BE2C (cell line): ENCODE measurements around the gene VOPP1.

Experiments used
- DNase-seq: peaks from one replicate; pipeline ENCODE4 v3.0.0-alpha.2; 2020
- H3K27me3 ChIP-seq: fragments of 250-450 bp; sonication (Bioruptor Pico); 2 replicates; pipeline ENCODE4 v1.5.1; 2020; ENCODE audit warnings: mild to moderate bottlenecking
- H3K36me3 ChIP-seq: fragments of 250-450 bp; sonication (Bioruptor Pico); 2 replicates; pipeline ENCODE4 v1.5.1; 2020; ENCODE audit warnings: mild to moderate bottlenecking
- H3K4me1 ChIP-seq: fragments of 250-450 bp; sonication (Bioruptor Pico); 2 replicates; pipeline ENCODE4 v1.5.1; 2020
- H3K4me3 ChIP-seq: 2 replicates; pipeline ENCODE4 v1.5.1; 2011; ENCODE audit warnings: low read depth, low read length
- H3K9me3 ChIP-seq: fragments of 250-450 bp; sonication (Bioruptor Pico); 2 replicates; pipeline ENCODE4 v1.5.1; 2020
- TF ChIP-seq, protein P1 (sequence below): IDR thresholded peaks from 2 replicates; pipeline ENCODE4 v1.5.1; 2012; ENCODE audit warnings: mild to moderate bottlenecking, low read depth, low read length

Gene VOPP1

DNA sequence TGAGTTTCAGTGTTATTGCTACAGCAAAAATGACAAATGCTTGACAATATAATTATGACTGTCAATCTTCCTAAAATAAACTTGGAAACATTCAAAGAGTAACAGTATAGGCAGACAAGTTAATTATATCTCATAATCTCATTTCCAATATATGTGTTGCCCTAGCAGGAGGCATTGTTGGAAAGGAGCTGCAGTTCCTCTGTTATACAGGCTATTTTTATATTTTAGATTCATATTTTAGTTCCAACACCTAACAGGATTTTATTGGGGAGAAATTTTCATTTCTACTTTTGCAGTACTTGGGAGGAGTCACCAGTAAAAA is 19.3 kb downstream of the VOPP1 start:
- TF ChIP-seq, protein P1, sequence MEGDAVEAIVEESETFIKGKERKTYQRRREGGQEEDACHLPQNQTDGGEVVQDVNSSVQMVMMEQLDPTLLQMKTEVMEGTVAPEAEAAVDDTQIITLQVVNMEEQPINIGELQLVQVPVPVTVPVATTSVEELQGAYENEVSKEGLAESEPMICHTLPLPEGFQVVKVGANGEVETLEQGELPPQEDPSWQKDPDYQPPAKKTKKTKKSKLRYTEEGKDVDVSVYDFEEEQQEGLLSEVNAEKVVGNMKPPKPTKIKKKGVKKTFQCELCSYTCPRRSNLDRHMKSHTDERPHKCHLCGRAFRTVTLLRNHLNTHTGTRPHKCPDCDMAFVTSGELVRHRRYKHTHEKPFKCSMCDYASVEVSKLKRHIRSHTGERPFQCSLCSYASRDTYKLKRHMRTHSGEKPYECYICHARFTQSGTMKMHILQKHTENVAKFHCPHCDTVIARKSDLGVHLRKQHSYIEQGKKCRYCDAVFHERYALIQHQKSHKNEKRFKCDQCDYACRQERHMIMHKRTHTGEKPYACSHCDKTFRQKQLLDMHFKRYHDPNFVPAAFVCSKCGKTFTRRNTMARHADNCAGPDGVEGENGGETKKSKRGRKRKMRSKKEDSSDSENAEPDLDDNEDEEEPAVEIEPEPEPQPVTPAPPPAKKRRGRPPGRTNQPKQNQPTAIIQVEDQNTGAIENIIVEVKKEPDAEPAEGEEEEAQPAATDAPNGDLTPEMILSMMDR = no peak
- Histone ChIP-seq H3K27me3 (no peaks in the 10 kb centered on the region), H3K4me1 (peaks cover 25% of the 10 kb centered on the region), H3K36me3 (no peaks in the 10 kb centered on the region), H3K9me3 (no peaks in the 10 kb centered on the region), H3K4me3 (no peak overlapping the region)
- DNase-seq = no peak

DNA sequence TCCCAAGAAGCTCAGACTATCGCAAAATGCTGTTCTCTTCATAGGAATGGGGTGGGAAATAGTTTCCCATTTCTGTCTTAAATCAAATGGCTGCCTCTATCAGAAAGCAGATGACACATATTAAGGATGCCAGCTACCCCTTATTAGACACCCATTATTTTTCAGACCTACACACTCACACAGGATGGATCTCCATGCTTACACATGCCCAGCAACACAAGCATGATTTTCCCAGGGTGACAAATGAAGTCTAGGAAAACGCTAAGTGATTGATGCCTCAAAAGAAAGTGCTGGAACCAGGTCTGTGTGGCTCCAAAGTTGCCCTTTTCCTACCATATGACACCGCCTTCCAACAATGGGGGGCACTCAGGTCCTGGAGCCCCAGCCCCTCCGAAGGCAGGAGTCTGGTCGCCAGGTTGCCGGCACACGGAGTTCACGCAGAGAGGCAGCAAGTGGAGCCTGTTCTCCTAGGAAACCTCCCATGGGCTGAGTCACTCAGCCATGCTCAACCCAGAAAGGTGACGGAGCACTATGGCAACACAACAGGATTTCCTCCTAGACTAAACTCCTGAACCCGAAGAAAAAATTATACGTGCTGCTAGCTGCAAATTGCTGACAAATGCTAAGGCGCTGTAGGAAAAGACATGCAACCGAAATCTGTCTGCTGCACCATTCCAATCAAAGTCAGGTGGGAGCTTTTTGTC is 19.8 kb downstream of the VOPP1 start:
- Histone ChIP-seq H3K36me3 (no peaks in the 10 kb centered on the region), H3K4me3 (no peak overlapping the region), H3K4me1 (peaks cover 25% of the 10 kb centered on the region), H3K9me3 (no peaks in the 10 kb centered on the region), H3K27me3 (no peaks in the 10 kb centered on the region)
- DNase-seq = peak; percentile 36
- TF ChIP-seq, protein P1 = no peak

DNA sequence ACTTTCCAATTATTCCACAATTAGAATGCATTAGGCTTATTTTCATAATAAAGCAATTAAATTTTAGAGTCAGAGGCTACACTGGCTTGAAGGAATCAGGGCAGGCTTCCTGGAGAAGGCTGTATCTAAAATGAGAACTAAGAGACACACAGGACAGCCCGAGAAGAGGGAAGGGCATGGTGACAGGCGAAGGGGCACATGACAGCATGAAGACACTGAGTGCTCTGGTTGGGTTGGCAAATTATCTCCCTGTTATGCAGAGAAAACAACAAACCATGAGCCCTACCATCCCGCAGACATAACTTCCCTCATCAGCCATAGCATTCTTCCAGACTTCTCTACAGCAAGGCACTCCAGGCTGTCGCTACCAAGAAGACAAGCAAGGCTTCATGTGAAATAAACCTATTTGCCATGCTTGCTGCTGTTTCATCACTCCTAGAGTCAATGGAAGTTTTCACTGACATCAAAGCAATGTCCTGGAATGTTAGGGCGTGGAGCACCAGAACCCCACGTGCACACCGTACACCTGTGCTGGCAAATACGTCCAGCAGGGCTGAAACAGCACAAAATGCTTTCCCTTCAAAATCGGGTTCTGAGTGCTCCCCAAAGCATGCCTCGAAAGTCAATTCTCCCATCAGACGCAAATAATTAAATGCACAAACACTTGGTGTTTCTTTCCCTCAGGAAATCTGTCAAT is 21.3 kb downstream of the VOPP1 start:
- no peak for DNase-seq
- Histone ChIP-seq H3K4me1 (peaks cover 40% of the 10 kb centered on the region), H3K4me3 (no peak overlapping the region), H3K9me3 (0 out of 2 replicates have a peak, but pooled peaks cover 2% of the 10 kb centered on the region), H3K27me3 (no peaks in the 10 kb centered on the region), H3K36me3 (no peaks in the 10 kb centered on the region)
- TF ChIP-seq, protein P1 = no peak

DNA sequence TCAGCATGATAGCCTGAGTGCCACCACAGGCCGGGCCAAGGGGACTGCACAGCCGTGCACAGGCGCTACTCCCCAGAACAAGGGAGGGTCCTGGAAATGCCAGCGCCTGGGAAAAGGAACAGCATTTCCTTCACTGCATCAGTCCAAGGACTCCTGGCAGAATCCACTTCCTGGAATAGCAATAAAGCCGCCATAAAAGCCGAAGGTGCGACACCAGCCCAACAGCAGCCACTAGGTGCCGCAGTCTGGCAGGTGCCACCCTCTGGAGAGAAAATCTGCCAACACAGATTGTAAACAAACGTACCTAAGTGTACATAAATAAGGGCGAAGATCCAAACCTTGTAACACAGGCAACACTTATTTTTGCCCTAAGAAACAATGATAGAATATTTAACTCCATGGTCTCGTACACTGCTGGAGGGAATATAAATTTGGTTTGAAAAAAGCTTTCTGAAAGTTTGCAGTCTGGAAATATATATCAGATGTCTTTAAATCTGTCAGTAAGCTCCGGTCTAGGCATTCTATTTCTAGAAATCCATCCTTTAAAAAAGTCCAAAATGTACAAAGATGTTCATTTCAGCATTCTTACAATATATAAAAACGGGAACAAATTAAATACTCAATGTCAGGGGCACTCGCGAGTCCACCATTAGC is 22.2 kb downstream of the VOPP1 start:
- Histone ChIP-seq H3K9me3 (0 out of 2 replicates have a peak, but pooled peaks cover 2% of the 10 kb centered on the region), H3K36me3 (no peaks in the 10 kb centered on the region), H3K27me3 (no peaks in the 10 kb centered on the region), H3K4me1 (peaks cover 40% of the 10 kb centered on the region), H3K4me3 (no peak overlapping the region)
- TF ChIP-seq, protein P1 = peak; percentile 11; the same call in 1 of the 2 replicates
- DNase-seq = no peak

DNA sequence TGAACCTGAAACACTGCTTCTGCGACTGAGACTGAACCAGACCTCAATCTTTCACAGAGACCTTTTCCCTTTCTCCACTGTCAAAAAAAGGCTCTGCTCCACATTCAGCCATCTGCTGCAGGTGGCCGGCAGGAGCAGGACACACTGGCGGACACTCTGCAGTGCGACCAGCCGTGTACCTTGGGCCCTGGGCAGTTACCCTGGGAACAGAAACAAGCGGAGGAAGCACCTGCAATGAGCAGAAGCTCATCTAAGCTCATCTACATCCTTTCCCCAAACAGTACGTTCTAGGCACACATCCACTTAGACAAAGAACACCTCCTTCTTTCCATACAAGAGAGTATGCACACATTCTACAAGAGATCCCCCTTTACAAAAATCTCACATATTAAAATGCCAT is 22.8 kb downstream of the VOPP1 start:
- Histone ChIP-seq H3K36me3 (no peaks in the 10 kb centered on the region), H3K27me3 (no peaks in the 10 kb centered on the region), H3K9me3 (0 out of 2 replicates have a peak, but pooled peaks cover 2% of the 10 kb centered on the region), H3K4me1 (peaks cover 36% of the 10 kb centered on the region), H3K4me3 (no peak overlapping the region)
- TF ChIP-seq, protein P1 = no peak
- no peak for DNase-seq
